ENCODE measurements around the gene ARRDC1. TPM values are rescaled to one million over a fixed set of nuclear protein-coding genes. Genes with fewer than 3 reads are reported as not detected.
A peak's percentile ranks its signal among the peaks of the same experiment; 100 is the strongest.

The ARRDC1 gene
- total and polyA plus RNA-seq, 12 donors = 14.1 to 194 (median 35.7) TPM

DNA sequence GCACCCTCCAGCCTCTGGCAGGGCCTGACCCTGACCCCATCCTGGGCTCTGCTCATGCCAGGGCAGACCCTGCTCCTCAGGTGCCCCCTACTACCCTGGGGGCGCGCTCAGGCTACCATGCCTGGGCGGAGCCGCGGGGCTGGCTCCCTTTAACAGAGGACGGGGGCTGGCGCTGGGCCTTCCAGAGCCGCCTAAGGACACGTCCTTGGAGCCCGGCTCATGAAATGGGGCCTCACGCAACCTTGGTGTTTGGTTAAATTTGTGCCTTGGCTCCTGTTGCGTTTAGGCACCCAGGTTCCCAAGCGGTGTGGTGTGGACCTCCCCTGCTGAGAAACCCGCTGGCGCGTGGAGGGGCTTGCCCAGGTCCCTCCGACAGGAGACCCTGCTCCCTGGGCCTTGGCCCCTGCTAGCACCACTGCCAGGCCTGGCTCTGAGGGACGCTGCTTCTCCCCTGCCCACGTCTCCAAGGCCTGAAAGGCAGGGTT lies 9.9 kb downstream of the ARRDC1 start:
- Histone ChIP-seq H3K9me3 (replicated peaks in 1 of 3) (no peaks in the 10 kb centered on the region), H3K27ac (peak overlapping the region; percentile 72 to 86 (median 81)), H3K4me3 (no peak overlapping the region), H3K27me3 (no peaks in the 10 kb centered on the region), H3K4me1 (replicated peaks in 1 of 2) (peaks cover 33 to 59% of the 10 kb centered on the region in 2 donors), H3K36me3 (replicated peaks in 1 of 2) (peaks cover 0 to 20% of the 10 kb centered on the region in 2 donors)
- 25 to 58% (median 52%) methylated on average over 2 to 19 of the region's 19 CpGs for WGBS, 4 donors
- TF ChIP-seq POLR2A (IDR thresholded peaks at IDR 0.05) = no peak
- TF ChIP-seq CTCF (IDR thresholded peaks at IDR 0.05) = no peak
- peak; percentile 54 to 85 (median 69) for DNase-seq
- intact Hi-C loops (cut with DNase I) = no loop called here

DNA sequence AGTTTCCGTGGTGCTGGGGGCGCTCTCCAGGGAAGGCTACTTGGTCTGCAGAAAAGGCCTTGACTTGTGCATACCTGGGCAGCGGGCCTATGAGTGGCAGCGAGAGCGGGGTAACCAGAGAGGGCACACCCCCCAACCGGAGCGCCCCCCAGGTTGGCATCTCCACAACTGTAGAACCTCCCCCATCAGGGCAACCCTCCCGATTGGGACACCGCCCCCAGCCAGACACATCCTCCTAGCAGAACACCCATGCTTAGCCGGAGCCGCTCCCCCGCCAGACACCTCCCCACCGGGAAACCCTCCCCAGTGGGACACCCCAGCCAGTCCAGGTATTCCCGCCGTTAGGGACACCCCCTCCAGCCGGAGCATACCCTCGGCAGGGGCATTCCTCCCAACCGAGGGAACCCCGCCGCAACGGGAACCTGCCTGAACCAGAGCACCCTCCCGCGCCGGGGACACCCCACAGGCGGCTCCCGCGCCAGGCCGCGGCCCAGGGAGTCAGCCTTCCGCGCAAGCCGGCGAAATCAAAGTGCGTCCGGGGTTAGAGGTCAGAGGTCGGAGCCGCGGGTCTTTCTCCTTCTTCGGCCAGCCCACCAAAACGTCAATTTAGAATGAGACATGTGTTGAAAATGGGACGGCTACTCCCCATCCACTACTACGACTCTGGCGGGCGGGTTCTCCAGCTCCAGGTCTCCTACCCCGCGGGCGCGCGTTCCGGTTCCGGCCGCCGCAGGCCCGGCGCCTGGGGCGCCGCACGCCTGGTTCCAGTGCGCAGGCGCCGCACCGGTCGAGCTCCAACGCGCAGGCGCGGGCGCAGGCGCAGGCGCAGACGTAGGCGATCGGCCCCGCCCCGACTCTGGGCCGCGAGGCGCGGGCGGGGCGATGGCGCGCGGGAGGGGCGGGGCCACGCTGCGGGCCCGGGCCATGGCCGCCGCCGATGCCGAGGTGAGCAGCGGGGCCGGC lies 12.9 kb downstream of the ARRDC1 start, which contains the start of gene EHMT1:
Gene EHMT1, plus strand, starts transcription at position 901 of the 963 bp plus-strand sequence. Its CDS starts 24 bp downstream, at position 925.
- intact Hi-C loops (cut with DNase I) = no loop called here
- H3K36me3 ChIP-seq (replicated peaks in 1 of 2) = peaks cover 0 to 19% of the 10 kb centered on the region in 2 donors
- peak within 1 kb of the TSS; percentile 76 to 99 (median 91) for H3K27ac ChIP-seq
- WGBS, 4 donors = 0 to 1% (median 1%) methylated on average over 25 to 94 of the region's 94 CpGs
- H3K4me1 ChIP-seq (replicated peaks in 1 of 2) = peaks cover 42 to 69% of the 10 kb centered on the region in 2 donors
- TF ChIP-seq POLR2A (IDR thresholded peaks at IDR 0.05) = peak; percentile 28 to 71
- TF ChIP-seq CTCF (IDR thresholded peaks at IDR 0.05) = peak in 1 of 6 experiments; percentile 2
- peak within 1 kb of the TSS; percentile 13 to 96 (median 76) for H3K4me3 ChIP-seq
- H3K9me3 ChIP-seq (replicated peaks in 1 of 3) = no peaks in the 10 kb centered on the region
- peak; percentile 80 to 92 (median 89) for DNase-seq
- no peaks in the 10 kb centered on the region for H3K27me3 ChIP-seq

DNA sequence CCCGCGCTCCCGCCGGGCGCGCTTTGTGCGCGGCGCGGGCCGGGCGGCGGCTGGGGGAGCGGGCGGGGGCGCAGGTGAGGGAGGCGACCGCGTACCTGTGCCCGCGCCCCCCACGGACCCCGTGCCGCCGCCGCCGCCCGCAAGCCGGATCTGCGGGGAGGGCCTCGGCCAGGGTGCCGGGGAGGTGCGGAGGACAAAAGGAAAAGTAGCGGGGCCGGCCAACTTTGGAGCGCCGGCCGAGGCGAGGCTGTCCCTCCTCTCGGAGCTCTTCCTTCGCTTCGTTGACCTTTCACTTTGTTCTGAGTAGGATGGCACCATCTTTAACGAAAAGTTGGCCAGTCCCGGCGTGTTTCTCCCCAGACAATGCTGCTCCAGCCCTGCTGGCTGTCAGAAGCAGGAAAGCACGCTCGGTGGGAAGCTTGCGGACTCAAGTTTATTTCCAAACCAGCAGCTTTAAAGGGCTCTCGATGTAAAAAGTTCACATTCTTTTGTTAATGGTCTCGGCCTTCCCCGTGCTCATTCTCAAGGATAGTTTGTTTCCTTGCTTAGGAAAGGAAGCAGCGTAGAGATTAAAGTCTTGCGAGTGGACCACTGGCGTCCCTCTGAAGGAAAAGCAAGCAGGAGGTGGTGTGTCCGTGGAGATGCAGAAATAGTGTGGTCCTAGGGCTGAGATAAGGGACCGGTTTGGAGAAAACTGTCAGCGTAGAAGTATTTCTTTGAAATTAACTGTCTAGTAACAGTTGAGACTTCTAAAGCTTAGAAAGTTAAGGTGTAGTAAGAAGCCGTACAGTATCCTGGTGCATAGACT lies 14.0 kb downstream of the ARRDC1 start:
- TF ChIP-seq CTCF (IDR thresholded peaks at IDR 0.05) (no peak), POLR2A (IDR thresholded peaks at IDR 0.05) (peak in 1 of 2 donors; percentile 36)
- Histone ChIP-seq H3K4me3 (peak overlapping the region in 3 of 4 donors; percentile 67 to 96 (median 74)), H3K36me3 (replicated peaks in 1 of 2) (peaks cover 0 to 9% of the 10 kb centered on the region in 2 donors), H3K27me3 (no peaks in the 10 kb centered on the region), H3K27ac (peak overlapping the region; percentile 40 to 99 (median 80)), H3K9me3 (replicated peaks in 1 of 3) (no peaks in the 10 kb centered on the region), H3K4me1 (replicated peaks in 1 of 2) (peaks cover 41 to 67% of the 10 kb centered on the region in 2 donors)
- intact Hi-C loops (cut with DNase I) = no loop called here
- peak in 5 of 7 donors; percentile 50 to 70 (median 54) for DNase-seq
- WGBS, 4 donors = 0 to 1% (median 1%) methylated on average over 22 to 56 of the region's 58 CpGs
